Stimulated activated CD4-positive, alpha-beta T cell treated with anti-CD3 and anti-CD28 coated beads, Interleukin-1b, Interleukin-23, amount 100 ng/mL, for 48 hours (primary cell): ENCODE measurements around the gene RNF220.
A peak's percentile ranks its signal among the peaks of the same experiment; 100 is the strongest.
"Not testable (repeated sequence)": the region's sequence is repeated elsewhere in the genome, so short reads cannot be mapped to it uniquely, and the experiment has no call there.

Source experiments
- DNase-seq: peaks from one replicate; pipeline ENCODE4 v3.0.0-alpha.2; 2020

Gene RNF220

DNA sequence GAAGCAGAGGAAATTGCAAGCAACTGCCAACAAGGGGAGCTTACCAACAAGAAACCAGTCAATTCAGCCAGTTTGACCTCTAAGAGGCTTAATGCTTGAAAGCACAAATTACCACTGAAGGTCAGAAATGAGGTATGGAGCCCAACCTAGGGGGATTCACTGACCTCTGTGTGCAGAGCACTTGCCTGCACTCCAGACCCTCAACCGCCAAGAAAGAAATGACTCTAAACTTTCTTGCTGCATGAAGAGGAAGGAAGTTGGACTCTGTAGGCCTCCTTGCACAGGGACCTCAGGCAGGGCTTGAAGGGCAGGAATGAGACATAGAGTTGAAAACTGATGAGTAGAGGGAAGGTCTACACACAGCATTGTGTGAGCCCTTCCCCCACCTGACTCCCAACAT is 279.5 kb downstream of the RNF220 start:
- no peak for DNase-seq

- DNase-seq, result no peak
These were observed 280.2 kb downstream of the RNF220 start for GRCh38 chr1:44685218-44685617.

DNA sequence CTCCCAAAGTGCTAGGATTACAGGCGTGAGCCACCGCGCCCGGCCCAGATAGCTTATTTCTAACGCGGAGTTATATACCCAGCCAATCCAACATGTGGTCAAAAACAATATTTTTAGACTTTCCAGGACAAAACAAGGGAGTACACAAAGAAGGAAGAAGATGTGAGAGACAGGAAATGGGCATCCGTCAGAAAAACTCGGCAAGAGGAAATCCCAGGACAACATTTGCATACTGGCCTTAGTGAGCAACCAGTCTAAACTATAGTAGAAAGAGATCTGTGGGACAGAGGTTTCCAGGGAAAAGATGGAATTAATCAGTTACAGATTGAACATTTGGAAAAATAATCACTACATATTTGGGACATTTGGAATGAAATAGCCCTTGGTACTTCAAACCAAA is 280.8 kb downstream of the RNF220 start:
- no peak for DNase-seq

GRCh38 chr1:44688760-44689446 is 283.8 kb downstream of the RNF220 start:
- no peak for DNase-seq

GRCh38 chr1:44689447-44689765 is 284.4 kb downstream of the RNF220 start:
- no peak for DNase-seq

GRCh38 chr1:44693159-44693558 is 288.1 kb downstream of the RNF220 start:
- DNase-seq, result peak; percentile 18

DNA sequence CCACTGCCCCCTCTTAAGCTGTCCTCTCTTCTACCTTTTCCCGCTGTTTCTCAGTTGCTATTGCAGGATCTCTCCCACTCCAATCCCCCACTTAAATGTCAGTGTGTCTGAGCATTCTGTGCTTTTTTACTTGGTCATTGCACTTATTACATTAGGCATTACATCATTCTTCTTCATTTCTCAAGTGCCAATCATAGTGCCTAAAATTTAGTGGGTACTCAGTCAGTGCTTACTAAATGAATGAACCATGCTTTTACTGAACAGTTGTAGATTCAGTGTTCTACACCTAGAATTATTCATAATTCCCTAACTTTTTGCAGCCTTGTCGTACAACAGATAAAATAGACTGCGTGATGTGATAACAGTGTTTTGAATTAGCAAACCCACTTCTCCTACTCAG is 288.8 kb downstream of the RNF220 start:
- DNase-seq, result no peak

DNA sequence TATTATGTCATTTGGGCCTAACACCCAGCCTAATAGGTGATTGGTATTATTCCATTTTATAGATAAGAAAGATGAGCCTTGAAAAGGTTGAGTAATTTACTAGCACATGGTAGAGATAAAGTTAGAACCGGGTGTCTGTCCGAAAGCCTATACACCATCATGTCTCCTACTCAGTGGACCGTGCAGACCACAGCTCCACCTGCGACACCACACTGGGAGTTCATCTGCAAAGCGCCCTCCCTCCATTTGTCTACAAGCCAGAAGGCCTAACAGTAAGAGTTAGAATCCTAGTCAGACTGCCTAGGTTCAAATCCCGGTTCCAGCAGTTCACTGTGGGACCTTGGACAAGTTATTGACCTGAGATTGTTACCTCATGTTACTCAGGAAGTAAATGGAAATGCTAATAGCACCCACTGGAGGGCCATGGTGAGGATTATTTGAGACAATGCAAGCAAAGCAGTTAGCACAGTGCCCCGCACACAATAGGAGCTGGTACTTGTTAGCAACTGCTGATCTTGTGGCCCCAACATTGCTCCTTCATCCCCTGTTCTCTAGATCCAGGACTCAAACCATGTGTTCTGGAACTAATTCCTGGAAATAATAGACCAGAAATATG is 289.9 kb downstream of the RNF220 start:
- DNase-seq, result no peak

- no peak for DNase-seq
These were observed 290.6 kb downstream of the RNF220 start for GRCh38 chr1:44695671-44696070.

GRCh38 chr1:44696101-44696500 is 291.0 kb downstream of the RNF220 start:
- no peak for DNase-seq

DNA sequence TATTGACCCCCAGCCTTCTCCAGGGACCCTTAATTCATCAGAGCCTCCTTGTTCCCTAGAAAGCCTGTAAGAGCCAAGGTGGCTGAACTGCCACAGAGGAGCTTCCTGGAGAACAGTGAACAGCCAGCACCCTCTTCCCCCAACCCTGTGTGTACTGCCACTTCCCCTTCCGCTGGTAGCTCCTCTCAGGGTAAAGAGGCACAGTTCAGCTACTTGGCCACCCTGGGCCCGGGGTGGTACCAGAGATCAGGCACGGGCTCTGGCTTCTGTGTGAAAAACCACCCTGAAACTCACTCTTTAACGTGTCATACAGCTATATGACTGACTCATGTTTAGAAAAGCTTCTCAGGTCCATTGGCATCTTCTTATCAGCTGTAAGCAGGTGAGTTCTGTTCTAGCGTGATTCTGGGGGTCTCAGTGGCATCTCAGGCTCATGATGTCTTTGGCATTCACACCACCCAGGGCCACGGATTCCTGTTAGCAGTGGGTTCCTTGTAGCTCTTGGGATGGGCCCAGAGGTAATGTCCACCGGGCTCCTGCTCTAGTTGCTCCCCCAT is 291.8 kb downstream of the RNF220 start:
- DNase-seq, result peak; percentile 53

DNA sequence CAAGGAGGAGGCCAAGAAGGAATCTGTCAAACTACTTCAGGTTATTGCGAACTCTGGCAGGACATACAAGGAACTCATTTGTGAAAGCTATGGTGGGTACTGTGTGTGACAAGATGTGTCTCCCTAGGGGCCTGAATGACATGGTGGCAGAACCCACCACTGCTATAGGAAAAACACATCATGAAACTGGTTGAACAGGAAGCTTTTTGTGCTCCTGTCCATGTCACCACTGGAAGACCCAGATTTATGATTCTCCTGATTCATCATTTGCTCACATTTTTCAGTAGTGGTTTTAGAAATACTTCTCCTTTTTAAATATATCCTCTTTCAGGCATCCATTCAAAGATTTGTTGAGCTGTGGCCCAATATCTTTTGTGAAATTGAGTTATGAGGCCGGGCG is 293.1 kb downstream of the RNF220 start:
- DNase-seq, result no peak

- DNase-seq, result not testable (repeated sequence)
These were observed 294.3 kb downstream of the RNF220 start for GRCh38 chr1:44699375-44699774.

- DNase-seq, result no peak
These were observed 295.5 kb downstream of the RNF220 start for GRCh38 chr1:44700573-44700972.

- no peak for DNase-seq
These were observed 296.1 kb downstream of the RNF220 start for GRCh38 chr1:44701141-44701573.
